ENCODE results near the gene IFI30.

IFI30 gene

GRCh38 chr19:18214779-18215433 lies 41.3 kb downstream of the IFI30 start:
- TF ChIP-seq GATA2 (IDR thresholded peaks at IDR 0.05; ENCODE audit: low read depth, low read length) (no peak), GATA3 (IDR thresholded peaks at IDR 0.05; ENCODE audit: low read depth, low read length) (no peak)

GRCh38 chr19:18216789-18217188 lies 43.2 kb downstream of the IFI30 start:
- TF ChIP-seq GATA2 (IDR thresholded peaks at IDR 0.05; ENCODE audit: low read depth, low read length) (no peak), GATA3 (IDR thresholded peaks at IDR 0.05; ENCODE audit: low read depth, low read length) (no peak)

GRCh38 chr19:18218159-18218558 lies 44.5 kb downstream of the IFI30 start:
- TF ChIP-seq GATA3 (IDR thresholded peaks at IDR 0.05; ENCODE audit: low read depth, low read length): no peak
- no peak for TF ChIP-seq GATA2 (IDR thresholded peaks at IDR 0.05; ENCODE audit: low read depth, low read length)

DNA sequence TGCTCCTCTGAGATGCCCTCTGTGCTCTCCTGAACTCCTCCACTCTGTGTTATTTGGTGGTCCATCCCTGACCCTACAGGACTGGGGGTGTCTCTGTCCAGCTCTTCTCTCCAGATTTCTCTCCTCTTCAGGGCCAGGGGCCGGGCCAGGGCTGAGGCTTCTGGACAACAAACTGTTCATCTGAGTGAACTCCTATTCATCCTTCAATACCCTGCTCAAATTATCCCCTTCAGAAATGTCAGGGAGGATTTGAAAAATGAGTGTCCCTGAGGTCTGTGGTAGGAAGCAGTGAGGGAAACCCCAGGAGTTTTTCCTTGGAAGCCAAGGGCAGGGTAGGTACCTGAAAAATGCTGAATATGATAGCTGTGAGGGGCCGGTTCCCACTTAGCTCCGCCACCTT lies 45.0 kb downstream of the IFI30 start:
- TF ChIP-seq GATA2 (IDR thresholded peaks at IDR 0.05; ENCODE audit: low read depth, low read length) (no peak), GATA3 (IDR thresholded peaks at IDR 0.05; ENCODE audit: low read depth, low read length) (no peak)

DNA sequence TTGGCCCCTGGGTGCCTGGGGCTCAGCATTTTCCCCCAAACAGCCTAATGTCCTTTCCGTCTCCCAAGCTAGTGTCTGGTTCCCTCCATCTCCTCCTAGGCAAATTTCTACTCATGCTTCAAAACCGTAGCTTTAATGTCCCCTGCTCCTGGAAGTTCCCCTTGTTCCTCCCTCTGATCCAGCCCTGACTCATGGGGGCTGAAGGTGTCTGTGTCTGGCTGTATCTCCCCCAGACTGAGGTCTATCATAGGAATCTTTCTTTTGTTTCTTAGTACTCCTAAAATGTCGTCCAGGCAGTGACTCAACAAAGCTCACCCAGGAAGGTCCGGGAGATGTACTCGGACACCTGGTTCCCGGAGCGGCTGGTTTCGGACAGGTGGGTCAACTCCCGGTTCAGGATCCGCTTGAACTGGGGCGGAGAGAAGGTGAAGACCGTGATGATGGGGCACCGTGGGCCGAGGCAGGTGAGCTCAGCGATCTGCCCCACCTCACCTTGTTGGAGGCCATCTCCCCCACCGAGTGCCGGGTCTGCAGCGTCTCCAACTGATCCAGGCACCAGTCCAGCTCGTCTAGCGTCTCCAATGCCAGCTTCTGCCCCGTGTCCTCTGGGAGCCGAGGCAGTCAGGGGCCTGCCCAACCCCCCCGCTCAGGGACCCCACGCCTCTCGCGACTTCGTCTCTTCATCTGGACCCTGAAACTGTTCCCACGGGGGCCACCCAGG lies 46.5 kb downstream of the IFI30 start:
- TF ChIP-seq GATA3 (IDR thresholded peaks at IDR 0.05; ENCODE audit: low read depth, low read length) (no peak), GATA2 (IDR thresholded peaks at IDR 0.05; ENCODE audit: low read depth, low read length) (no peak)

GRCh38 chr19:18220632-18221275 lies 47.1 kb downstream of the IFI30 start:
- TF ChIP-seq GATA2 (IDR thresholded peaks at IDR 0.05; ENCODE audit: low read depth, low read length) (no peak), GATA3 (IDR thresholded peaks at IDR 0.05; ENCODE audit: low read depth, low read length) (no peak)

GRCh38 chr19:18221815-18222725 lies 48.5 kb downstream of the IFI30 start:
- TF ChIP-seq GATA3 (IDR thresholded peaks at IDR 0.05; ENCODE audit: low read depth, low read length) (no peak), GATA2 (IDR thresholded peaks at IDR 0.05; ENCODE audit: low read depth, low read length) (no peak)

- TF ChIP-seq GATA3 (IDR thresholded peaks at IDR 0.05; ENCODE audit: low read depth, low read length): no peak
- no peak for TF ChIP-seq GATA2 (IDR thresholded peaks at IDR 0.05; ENCODE audit: low read depth, low read length)
Observed at GRCh38 chr19:18223860-18224524, 50.4 kb downstream of the IFI30 start.

GRCh38 chr19:18224525-18225354 lies 51.1 kb downstream of the IFI30 start:
- TF ChIP-seq GATA2 (IDR thresholded peaks at IDR 0.05; ENCODE audit: low read depth, low read length) (no peak), GATA3 (IDR thresholded peaks at IDR 0.05; ENCODE audit: low read depth, low read length) (no peak)

GRCh38 chr19:18225355-18225701 lies 51.7 kb downstream of the IFI30 start:
- TF ChIP-seq GATA3 (IDR thresholded peaks at IDR 0.05; ENCODE audit: low read depth, low read length) (no peak), GATA2 (IDR thresholded peaks at IDR 0.05; ENCODE audit: low read depth, low read length) (no peak)

DNA sequence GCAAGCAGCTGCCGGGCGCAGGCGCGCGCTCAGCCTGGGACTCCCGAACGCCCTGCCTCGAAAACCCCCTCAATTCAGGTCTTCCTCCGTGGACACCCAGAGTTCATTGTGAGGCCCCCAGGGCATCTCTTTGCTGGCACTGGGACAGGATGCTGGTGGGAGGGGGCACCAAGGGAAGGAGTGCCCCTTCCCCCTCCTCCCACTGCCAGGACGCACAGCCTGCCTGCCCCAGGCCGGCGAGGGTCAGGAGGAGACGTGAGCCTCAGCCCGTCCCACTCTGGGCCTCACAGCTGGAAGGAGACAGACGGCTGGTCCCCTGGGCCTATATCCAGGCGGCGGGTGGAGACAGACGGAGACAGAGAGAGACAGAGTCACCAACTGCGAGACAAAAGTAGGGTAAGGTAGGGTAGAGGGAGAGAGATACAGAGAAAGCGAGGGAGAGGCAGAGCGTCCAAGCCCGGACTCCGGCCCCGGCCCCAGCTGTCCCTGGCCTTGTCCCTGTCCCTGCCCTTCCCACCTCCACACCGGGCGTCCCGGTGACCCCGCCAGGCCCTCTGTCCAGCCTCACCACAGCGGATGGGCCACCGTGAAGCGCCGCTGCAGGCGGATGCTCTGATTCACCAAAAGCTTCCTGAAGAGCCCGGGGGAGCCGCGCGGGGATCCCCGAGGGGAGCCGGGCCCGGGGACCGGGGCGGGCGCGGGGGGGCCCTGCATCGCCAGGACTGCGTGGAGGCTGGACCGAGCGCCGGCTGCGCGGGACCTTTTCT lies 52.3 kb downstream of the IFI30 start, which contains the start of gene PDE4C:
Gene PDE4C (minus strand): TSS at position 737 of the 767 bp plus-strand sequence. CDS start 23 bp downstream, at position 714.
- no peak for TF ChIP-seq GATA3 (IDR thresholded peaks at IDR 0.05; ENCODE audit: low read depth, low read length)
- no peak for TF ChIP-seq GATA2 (IDR thresholded peaks at IDR 0.05; ENCODE audit: low read depth, low read length)

Measured in SH-SY5Y (cell line).